Brain pericyte (primary cell): ENCODE data around the gene PKIB.
"Not testable (repeated sequence)": the region's sequence is repeated elsewhere in the genome, so short reads cannot be mapped to it uniquely, and the experiment has no call there.

Experiments used
- DNase-seq: peaks from one replicate; pipeline ENCODE4 v3.0.0-alpha.2; 2012; ENCODE audit warnings: low read depth, low spot score

The PKIB gene

DNA sequence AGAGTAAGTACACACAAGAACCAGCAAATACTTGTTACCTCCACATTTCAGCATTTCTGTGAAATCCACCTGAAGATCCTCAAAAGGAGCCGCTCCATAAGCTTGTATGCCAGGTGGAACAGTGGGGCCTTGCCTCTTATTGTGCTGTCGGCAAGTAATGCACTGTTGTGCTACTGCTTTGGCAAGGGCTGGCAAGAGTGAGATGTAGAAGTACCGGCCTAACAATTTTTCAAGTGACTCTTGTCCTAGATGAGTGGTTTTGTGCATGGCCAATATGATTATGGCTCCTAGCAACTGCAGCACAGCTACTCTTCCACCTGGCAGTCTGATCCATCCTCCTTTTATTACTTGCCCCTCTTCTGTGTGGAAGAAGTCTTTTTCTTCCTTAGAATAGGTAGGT lies 134.7 kb downstream of the PKIB start:
- DNase-seq, result not testable (repeated sequence)

DNA sequence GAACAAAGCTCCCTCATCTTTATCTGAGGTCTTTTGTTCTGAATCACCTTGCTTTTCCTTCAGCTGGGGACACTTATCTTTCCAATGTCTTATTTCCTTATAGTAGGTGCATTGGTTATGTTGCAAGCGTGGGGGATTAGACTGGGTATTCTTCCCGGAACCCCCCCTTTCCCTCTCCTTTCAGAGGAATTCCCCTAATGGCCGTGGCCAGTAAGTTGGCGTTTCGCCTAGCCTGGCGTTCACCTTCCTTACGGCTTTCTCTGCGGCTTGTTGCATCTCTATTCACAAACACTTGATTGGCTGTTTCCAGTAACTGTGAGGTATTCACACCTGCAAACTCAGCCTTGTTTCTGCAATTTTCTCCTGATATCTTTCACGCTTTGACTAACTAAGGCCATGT lies 136.5 kb downstream of the PKIB start:
- no peak for DNase-seq

DNA sequence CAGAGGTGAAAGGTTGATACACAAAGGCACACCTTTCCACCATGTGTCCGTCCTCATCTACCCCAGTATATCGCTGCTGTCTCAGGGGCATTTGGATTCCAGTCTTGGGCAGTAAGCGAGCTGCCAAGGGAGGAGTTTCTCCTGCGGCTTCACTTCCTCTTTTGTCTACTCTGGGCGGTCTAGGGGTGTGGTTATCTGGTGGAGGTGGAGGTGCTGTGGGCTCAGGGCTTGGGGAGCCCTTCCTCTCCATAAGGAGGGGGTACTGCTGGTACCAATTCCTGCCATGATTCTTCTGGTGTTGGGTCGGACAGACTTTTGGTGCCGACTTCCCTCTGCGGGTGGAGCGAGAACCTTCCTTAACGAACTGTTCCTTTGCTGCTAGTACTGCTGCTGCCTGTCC lies 137.4 kb downstream of the PKIB start:
- DNase-seq, result no peak

DNA sequence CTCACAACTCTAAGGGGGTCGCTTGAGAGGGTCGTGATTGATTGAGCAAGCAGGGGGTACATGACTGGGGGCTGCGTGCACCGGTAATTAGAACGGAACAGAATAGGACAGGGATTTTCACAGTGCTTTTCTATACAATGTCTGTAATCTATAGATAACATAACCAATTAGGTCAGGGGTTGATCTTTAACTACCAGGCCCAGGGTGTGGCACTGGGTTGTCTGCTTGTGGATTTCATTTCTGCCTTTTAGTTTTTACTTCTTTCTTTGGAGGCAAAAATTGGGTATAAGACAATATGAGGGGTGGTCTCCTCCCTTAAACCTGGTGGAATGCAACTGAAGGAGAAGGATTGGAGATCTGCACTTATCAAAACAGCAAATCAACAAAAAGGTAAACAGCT lies 138.7 kb downstream of the PKIB start:
- DNase-seq, result not testable (repeated sequence)

DNA sequence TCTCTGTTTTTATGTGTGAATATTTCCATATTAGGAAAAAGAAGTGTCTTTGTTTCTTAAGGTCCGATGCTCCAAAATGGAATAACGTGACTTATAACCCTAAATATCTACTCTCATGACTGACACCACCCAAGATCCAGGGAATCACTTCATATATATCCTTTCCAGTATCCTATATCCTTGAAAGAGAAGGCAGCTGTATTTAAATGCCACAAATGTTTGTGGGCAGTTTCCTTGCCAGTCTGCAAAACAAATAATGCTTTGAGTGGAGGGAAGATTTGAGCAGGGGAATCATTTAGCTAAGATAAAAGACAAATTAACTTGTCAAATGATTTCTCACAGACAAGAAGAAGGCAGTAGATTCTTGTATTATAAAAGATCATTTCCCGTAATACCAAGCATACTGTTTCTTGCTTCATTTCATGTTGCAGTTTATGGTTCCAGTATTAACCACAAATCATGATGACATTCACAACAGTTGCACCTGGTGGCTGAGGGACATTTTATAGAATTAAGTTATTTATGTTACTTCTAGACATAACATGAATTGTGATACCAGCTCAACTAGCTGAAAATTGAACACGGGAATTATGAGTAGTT lies 139.3 kb downstream of the PKIB start:
- DNase-seq, result no peak

DNA sequence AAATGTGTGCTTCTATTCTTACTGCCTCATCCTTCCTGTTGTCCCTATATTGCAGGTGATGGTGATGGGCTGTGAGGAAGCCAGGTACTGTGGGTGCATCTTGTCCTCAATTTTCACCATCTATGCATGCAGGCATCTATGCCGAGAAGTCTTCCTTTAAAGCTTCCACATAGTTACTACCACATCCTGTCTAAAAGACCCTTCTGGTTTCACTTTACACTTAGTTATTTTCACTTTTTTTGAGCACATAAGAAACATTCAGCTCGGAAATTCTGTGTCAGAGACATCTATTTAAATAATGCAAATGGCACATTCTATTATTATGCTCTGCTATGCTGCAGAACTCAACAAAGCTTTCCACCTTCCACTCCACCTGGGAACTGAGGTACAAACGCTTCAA lies 141.1 kb downstream of the PKIB start:
- no peak for DNase-seq

DNA sequence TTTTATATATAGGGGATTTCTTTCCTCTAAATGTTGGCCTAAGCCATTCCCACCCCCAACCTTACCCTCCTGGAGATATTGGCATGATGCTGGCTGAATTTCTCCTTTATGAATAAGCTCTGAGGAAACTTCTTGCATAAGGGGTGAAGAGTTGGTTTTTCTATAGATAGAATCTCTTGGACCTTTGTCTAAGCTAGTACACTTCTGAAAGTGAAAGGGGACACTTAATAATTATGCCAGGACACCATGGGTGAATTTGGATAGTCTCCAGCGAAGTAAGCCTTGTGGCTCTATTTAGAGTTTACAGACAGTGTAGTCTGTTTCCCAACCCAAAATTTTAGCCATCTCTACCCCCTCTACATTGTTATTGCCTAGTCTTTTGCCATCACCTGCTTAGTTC lies 142.3 kb downstream of the PKIB start:
- DNase-seq, result no peak

DNA sequence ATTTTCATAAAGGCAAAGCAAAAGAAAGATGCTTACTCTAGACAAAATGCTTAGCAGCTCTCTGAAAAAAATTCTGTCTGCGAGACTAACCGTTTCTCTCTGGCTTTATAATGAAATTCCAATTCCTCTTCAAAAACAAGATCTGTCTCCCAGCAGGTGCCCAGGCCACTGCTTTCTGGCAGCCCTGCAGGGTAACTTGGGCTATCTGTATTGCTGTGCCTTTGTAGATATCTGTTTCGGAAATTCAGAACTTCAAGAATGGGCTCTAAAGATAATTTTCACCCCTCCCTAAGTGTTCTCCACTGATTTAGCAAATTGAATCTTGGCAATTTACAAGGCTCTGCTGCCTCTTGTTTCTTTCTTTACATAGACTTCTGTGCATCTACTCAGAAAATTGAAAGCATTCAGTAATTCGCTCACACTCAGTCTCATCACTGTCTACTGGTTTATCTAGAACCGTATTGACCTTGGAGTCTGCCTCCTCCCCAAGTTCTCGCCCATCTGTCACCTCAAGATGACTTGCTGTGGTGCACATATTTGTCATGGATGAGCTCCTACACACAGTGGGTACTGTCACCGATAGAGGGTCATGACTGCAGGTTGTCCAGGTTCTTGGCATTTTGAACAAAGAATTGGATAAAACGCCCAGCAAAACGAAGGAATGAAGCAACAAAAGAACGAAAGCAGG lies 142.9 kb downstream of the PKIB start:
- DNase-seq, result no peak

DNA sequence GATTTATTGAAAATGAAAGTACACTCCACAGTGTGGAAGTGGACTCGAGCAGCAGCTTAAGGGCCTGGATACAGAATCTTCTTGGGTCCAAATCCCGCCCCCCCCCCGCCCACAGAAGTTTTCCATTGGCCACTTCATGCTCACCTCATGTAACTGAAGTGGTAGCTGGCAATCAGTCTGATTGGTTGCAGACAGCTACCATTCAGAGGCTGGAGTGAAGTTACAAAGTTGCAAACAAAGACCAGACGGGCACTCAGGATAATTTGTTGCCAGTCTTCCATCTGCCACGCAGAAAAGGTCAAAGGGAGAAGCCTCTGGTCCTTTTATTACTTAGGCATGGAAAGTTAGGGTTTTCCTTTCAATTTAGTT lies 143.5 kb downstream of the PKIB start:
- DNase-seq, result no peak

DNA sequence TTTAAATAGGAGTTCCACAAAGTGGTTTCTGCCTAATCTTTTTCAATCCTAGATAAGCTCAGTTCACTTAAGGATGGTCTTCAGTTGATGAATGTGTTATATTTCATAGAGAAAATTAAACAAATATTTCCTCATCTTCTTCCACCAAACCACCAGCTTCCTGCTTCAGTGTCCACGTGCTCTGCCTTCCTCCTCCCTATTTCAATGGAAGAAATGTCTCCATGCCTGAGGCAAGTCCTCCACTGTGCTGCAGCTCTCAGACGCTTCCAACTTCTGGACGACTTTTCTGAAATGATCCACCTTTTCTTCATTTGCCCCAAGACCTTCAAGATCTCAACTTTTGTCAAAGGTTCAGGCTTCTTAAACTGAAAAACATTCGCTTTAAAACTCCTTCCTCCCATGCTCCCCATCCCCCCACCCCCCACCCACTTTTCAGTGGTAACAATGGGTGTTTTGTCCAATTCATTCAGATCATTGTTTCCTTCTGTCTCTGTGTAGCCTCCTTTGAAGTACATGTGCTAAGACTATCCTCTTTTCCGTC lies 144.1 kb downstream of the PKIB start:
- no peak for DNase-seq

DNA sequence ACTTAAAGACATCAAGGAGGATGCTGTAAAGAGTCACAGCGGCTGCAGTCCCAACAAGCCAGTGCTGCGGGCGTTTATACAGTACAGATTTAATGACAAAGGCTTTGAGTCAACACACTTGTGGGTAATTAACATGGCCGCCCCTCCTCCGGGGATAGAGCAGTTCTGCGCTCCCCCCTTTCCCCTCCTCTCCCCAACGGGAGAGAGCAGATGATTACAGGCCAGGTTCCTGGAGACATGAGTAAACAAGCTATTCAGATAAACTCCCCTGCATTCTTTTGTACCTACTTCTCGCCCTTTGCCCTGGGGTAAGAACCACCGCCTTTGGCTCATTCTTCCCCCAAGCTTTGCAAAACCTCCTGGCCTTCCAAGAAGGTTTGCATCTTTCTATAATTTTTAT lies 145.7 kb downstream of the PKIB start:
- DNase-seq, result no peak

DNA sequence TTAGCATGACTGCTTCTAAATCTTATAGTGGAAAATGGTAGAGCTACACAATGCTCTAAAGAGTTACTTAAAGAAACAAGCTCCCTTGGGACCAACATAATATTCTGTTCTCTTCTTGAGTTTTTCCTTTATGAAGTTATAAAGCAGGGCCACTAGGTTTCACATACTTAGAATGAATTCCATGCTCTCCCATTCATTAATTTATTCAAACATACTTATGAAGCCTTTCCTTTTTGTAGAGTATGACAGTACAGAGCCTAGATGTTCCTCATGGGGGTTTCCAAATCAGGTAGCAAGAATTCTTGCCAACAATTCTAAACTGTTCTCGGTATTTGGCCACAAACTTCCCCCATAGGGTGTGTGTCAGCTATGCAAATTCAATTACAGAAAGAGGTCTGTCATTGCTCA lies 148.7 kb downstream of the PKIB start:
- DNase-seq, result no peak

DNA sequence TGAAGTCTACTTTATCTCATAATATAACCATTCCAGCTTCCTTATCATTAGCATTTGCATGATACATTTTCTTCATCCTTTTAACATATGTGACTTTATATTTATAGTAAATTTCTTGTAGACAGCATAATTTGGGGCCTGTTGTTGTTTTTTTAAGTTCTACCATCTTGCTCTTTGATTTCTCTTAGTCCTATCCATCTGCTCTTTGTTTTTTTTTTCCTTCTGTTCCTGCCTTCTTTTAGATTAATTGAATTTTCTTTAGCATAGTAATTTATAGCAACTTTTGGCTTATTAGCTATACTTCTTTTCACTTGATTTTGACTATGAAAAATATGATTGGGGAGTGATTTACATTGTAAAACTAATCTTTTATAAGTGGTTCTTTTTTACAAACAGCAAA lies 150.1 kb downstream of the PKIB start:
- no peak for DNase-seq

DNA sequence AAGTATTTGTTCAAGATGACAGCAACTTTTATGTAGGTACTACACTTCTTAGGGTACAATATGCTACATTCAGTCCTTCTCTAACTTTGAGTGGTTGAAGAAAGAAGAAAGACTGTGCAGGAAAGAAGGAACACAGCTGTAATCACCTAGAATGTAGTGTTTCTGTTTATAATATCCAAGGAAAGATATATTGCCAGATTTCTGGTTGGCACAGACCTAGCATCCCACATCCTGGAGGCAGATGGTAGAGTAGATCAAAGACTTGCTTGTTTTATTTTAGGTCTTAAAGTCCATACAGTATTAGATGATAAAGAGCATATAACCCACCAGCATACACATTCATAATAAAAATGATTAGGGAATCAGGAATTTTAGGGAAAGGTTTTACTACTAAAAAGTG lies 156.1 kb downstream of the PKIB start:
- no peak for DNase-seq

DNA sequence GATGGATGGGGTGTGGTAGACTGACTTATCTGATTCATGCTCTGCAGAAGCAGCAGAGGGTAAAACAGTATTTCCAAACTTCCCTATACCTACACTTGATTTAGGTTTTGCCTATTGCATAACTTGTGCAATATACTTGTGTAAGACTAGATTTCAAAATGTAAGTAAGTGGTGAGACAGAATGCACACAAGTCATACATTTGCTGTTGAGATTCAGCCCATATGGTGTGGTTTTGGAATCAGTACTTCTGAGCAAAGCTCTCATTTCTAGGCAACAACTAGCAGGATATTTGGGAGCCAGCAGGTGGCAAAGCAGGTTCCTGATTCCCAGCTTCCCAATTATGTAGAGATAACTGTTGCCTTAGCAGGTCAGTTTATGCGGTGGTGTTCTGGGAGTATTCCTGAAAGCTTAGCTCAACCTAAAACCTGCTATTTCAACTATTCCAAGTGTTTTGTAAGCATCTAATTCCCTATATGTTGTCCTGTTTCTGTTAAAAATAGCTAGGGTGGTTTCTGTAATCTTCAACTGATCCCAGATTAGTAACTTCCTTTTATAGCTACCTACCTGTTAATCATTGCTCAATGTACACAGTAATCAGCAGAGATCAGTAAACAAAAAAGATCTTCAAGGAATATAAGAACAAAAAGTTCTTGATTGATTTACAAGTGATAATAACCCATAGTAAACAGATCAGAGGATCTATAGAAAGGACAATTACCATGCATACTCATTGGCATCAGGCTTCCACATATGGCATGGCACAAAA lies 160.8 kb downstream of the PKIB start:
- DNase-seq, result no peak

DNA sequence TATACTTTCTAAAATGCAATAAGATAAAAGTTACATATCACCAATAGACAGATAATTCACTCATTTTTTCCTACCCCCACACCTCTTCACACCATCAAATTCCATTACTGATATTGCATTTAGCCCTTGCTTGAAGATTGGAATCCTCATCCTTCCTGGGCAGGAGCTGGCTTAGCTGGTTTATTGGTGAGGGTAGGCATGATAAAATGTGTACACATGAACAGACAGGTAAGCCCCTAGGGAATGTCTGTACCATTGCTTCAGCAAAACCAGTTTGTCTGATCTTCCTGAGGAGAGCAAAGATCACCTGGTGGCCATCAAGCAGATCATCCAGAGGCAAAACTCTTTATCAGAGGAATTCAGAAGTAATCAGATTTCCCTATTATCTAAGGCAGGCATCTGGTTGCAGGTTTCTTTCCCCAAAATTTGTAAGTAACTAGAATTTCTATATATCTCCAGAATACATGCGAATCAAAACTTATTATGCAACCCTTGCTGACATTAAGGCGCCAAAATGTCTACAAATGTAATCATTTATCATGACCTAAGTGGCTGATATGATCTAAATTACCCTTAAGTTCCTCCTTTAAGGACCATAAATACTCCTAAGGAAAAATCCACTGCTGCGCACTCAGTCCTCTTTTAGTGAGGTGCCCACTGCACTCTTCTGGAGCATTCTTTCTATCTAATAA lies 162.7 kb downstream of the PKIB start:
- DNase-seq, result no peak
